A549 (cell line): ENCODE results near the gene TNFSF15. TPM values are rescaled to one million over a fixed set of nuclear protein-coding genes. Genes with fewer than 3 reads are reported as not detected.

Experiments
- ATAC-seq, 2 experiments: fragments of 200-7000 bp in 1 of 2; fragments of >200 bp in 1 of 2; cut with Nextera tagmentation in 1 of 2; cut with Tn5 transposase in 1 of 2; 3 replicates each; pipeline versions ENCODE4 v1.8.0 to v1.9.1; 2018 to 2020; ENCODE audit warnings: mild to moderate bottlenecking in 1 of 2, moderate library complexity in 1 of 2
- CTCF ChIA-PET: fragments of 300-600 bp; sonication (Branson Sonifier 250); formaldehyde crosslinking; extraction: SDS; loops from one replicate; lab custom pipeline; 2021; ENCODE audit warnings: antibody characterized with exemption, inconsistent platforms; lab: Yijun Ruan, JAX
- POLR2A ChIA-PET: fragments of 350-600 bp; formaldehyde crosslinking; extraction: SDS; loops from one replicate; lab custom pipeline; 2021; ENCODE audit warnings: antibody characterized with exemption, inconsistent platforms; lab: Yijun Ruan, JAX
- DNase-seq, 2 experiments: peaks; one replicate each; pipeline versions ENCODE4 v3.0.0 to v3.0.0-alpha.2; 2011 to 2016; ENCODE audit warnings: low read depth in 1 of 2, low spot score in 1 of 2
- FAIRE-seq: peaks from 2 replicates; lab custom pipeline; 2011; peaks lifted over from hg19 to GRCh38; lab: Jason Lieb, UNC
- H3K27ac ChIP-seq, 2 experiments: fragments of >200 bp; sonication (Bioruptor Twin); formaldehyde crosslinking; 3 replicates each; pipeline ENCODE4 v1.5.1; 2016 to 2017
- H3K4me1 ChIP-seq: fragments of >200 bp; sonication (Bioruptor Twin); formaldehyde crosslinking; 3 replicates; pipeline ENCODE4 v1.6.1; 2016
- H3K4me2 ChIP-seq: fragments of >200 bp; sonication (Bioruptor Twin); formaldehyde crosslinking; 3 replicates; pipeline ENCODE4 v1.6.1; 2016
- H3K4me3 ChIP-seq: fragments of >200 bp; sonication (Bioruptor Twin); formaldehyde crosslinking; 3 replicates; pipeline ENCODE4 v1.5.1; 2016
- H3K9me3 ChIP-seq: fragments of >200 bp; sonication (Bioruptor Twin); formaldehyde crosslinking; 3 replicates; pipeline ENCODE4 v1.6.1; 2016
- CBX8 ChIP-seq: fragments of 200-600 bp; sonication (generic); IDR thresholded peaks from 2 replicates; pipeline ENCODE4 v1.6.1; 2016
- CEBPB ChIP-seq, 2 experiments: fragments of >200 bp in 1 of 2; sonication (Bioruptor Twin) in 1 of 2; formaldehyde crosslinking in 1 of 2; IDR thresholded peaks; 2 replicates each; pipeline ENCODE4 v1.6.1; 2012 to 2016
- CHD2 ChIP-seq: fragments of 150-350 bp; IDR thresholded peaks from 2 replicates; pipeline ENCODE4 v1.6.1; 2014; ENCODE audit warnings: low read length; ENCODE audit not compliant: partially characterized antibody
- CTCF ChIP-seq: fragments of >200 bp; sonication (Bioruptor Twin); formaldehyde crosslinking; IDR thresholded peaks from 3 replicates; pipeline ENCODE4 v1.5.1; 2016
- EHF ChIP-seq: fragments of 250-450 bp; sonication (Bioruptor Pico); IDR thresholded peaks from 2 replicates; pipeline ENCODE4 v1.5.0; 2020; ENCODE audit warnings: mild to moderate bottlenecking
- ELK1 ChIP-seq: fragments of 150-350 bp; IDR thresholded peaks from 2 replicates; pipeline ENCODE4 v1.6.1; 2014; ENCODE audit warnings: low read depth, mild to moderate bottlenecking, low read length
- EP300 ChIP-seq, 2 experiments: fragments of >200 bp; sonication (Bioruptor Twin); formaldehyde crosslinking; IDR thresholded peaks; 2 replicates in 1 of 2; 3 replicates in 1 of 2; pipeline ENCODE4 v1.6.1; 2016 to 2017
- FOSL2 ChIP-seq, 2 experiments: fragments of 450-650 bp in 1 of 2; fragments of >200 bp in 1 of 2; sonication (Bioruptor Twin) in 1 of 2; formaldehyde crosslinking; IDR thresholded peaks; 2 replicates each; pipeline versions ENCODE4 v1.5.0 to v1.6.1; 2016 to 2020; ENCODE audit warnings: mild to moderate bottlenecking in 1 of 2, moderate library complexity in 1 of 2
- FOXS1 ChIP-seq: fragments of 250-450 bp; sonication (Bioruptor Pico); IDR thresholded peaks from 2 replicates; pipeline ENCODE4 v1.5.0; 2020; ENCODE audit warnings: mild to moderate bottlenecking, moderate library complexity
- GATA3 ChIP-seq: IDR thresholded peaks from 2 replicates; pipeline ENCODE4 v1.6.1; 2012; ENCODE audit warnings: borderline replicate concordance
- JUN ChIP-seq, 2 experiments: fragments of >200 bp; sonication (Bioruptor Twin); formaldehyde crosslinking; IDR thresholded peaks; 2 replicates in 1 of 2; 3 replicates in 1 of 2; pipeline ENCODE4 v1.6.1; 2016 to 2017
- MYC ChIP-seq: IDR thresholded peaks from 2 replicates; pipeline ENCODE4 v1.6.1; 2012; ENCODE audit warnings: mild to moderate bottlenecking, inconsistent platforms, low read length, improper control_type of control experiment, borderline replicate concordance
- NPAS2 ChIP-seq: fragments of 250-450 bp; sonication (Bioruptor Pico); IDR thresholded peaks from 2 replicates; pipeline ENCODE4 v1.8.0; 2022; ENCODE audit warnings: mild to moderate bottlenecking, moderate library complexity, borderline replicate concordance
- NR3C1 ChIP-seq: fragments of >200 bp; sonication (Bioruptor Twin); formaldehyde crosslinking; IDR thresholded peaks from 3 replicates; pipeline ENCODE4 v1.6.1; 2017
- POLR2AphosphoS2 ChIP-seq: conservative IDR thresholded peaks from 2 replicates; pipeline ENCODE4 v1.6.1; 2012; ENCODE audit warnings: low read length, improper control_type of control experiment, inconsistent platforms
- RARB ChIP-seq: fragments of 250-450 bp; sonication (Bioruptor Pico); IDR thresholded peaks from 2 replicates; pipeline ENCODE4 v1.8.0; 2021; ENCODE audit warnings: mild to moderate bottlenecking, moderate library complexity
- RFX5 ChIP-seq: fragments of 450-650 bp; IDR thresholded peaks from 2 replicates; pipeline ENCODE4 v1.7.1; 2014; ENCODE audit warnings: antibody characterized with exemption, mild to moderate bottlenecking, moderate library complexity
- RNF2 ChIP-seq: fragments of 200-600 bp; sonication (generic); IDR thresholded peaks from 2 replicates; pipeline ENCODE4 v1.6.1; 2016; ENCODE audit warnings: low read depth, mild to moderate bottlenecking, antibody characterized with exemption, moderate library complexity, borderline replicate concordance
- SMC3 ChIP-seq: fragments of >200 bp; sonication (Bioruptor Twin); formaldehyde crosslinking; IDR thresholded peaks from 3 replicates; pipeline ENCODE4 v1.6.1; 2018; ENCODE audit warnings: inconsistent platforms
- TP53 ChIP-seq: fragments of 250-450 bp; sonication (Bioruptor Pico); IDR thresholded peaks from 2 replicates; pipeline ENCODE4 v1.5.0; 2021; ENCODE audit warnings: mild to moderate bottlenecking, moderate library complexity
- WGBS: methylation state at CpG from one replicate; pipeline ENCODE4 v1.1.6; 2017; ENCODE audit errors: missing lambda C conversion rate; 5-methylcytosine and 5-hydroxymethylcytosine counted together
- polyA plus RNA-seq, 4 experiments: library from polyadenylated mRNA; depleted of rRNA in 3 of 4; stranded (reverse); fragments of >200 nt; fragmentation: RNase III in 1 of 4; extraction: RNeasy Plus Mini Kit Qiagen cat#74134 plus additional on column Dnase treatment in 1 of 4; gene quantifications; 2 replicates in 3 of 4; 3 replicates in 1 of 4; pipeline ENCODE4 v1.2.3, GENCODE V29; 2011 to 2017
- TF ChIP-seq, protein P1 (sequence below): IDR thresholded peaks from 2 replicates; pipeline ENCODE4 v1.6.1; 2012

TNFSF15 gene
- polyA plus RNA-seq, 2 of the 4 experiments (the other 2 are of a cell fraction), result 2.8 to 5.6 TPM

DNA sequence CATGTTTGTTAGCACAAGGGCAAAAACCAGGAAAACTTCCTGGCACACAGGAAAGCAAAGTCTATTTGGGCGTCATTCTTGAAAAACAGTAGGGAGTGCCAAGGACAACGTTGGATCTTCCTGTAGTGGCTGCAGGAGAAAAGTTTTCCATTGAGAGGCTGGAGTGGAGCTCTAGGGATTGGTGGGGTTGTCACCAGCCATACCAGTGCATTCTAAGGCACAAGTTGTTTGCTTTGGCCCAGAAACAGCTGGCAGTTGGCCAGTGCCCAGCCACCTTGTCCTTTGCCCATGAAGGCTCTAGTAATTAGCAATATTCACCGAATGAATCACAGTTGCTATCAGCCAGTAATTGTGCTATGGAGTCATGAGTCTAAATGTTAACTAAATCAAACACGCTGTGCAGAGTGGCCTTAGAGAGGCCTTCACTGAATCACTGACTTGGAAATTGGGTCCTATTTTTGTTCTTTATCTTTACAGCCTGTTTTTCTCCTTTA is 26.4 kb downstream of the TNFSF15 start (continued):
- TF ChIP-seq EP300 (IDR thresholded peaks at IDR 0.05) (peak in 1 of 2 experiments; percentile 73; a peak in 2 of 5 replicates), FOSL2 (IDR thresholded peaks at IDR 0.05) (0 out of 2 replicates have a peak, but pooled peaks have one; percentile 37), FOSL2 (CRISPR knock-in tag; IDR thresholded peaks at IDR 0.05) (peak; percentile 80)

DNA sequence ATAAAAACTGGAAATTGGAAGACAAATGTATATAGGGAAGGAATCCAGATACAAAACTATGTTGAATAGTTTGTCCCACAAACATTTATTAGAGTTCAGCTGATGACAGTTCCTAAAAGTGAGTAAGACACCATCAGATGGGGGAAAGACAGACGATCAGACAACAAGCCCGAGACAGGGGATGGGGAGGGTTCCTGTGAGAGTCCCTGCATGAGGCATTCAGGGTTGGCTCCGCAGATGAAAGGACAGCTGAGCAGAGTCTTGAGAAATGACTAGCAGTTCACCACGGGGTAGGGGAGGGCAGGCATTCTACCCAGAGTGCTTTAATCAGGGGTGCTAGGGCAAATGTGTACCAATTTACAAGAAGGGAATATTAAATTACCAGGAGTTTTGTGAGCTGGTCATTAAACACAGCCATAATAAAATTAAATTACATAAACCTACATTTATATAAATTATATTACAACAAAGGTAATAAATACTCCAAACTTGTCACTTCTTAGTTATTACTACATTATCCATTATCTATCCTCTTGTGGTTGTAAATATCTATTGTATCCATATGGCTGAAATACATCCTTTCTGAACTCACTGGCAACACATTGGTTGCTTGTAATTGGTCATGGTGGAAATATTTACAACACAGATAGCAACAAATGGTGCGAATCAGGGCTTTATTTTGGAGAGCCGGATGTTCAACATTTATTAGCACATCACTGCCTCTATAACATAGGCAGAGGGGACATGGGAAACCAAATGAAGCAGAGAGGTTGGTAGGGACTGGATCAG is 27.8 kb downstream of the TNFSF15 start:
- Histone ChIP-seq H3K4me3 (no peak overlapping the region), H3K9me3 (no peaks in the 10 kb centered on the region), H3K4me2 (peak overlapping the region; percentile 50), H3K4me1 (peaks cover 32% of the 10 kb centered on the region), H3K27ac (peak overlapping the region; percentile 74 to 80; a peak in 5 of 6 replicates)
- 58% methylated on average over 6 of the region's 6 CpGs for WGBS
- no peak for FAIRE-seq
- ChIA-PET POLR2A (no interaction called here), CTCF (interaction anchor here (0.7 to 1.4 kb wide), 3 partner anchors 14 to 129 kb away, joined by 3 to 5 read pairs (median 3); no protein-coding TSS in a partner anchor)
- no peak for TF ChIP-seq TP53
- TF ChIP-seq EHF (CRISPR knock-in tag), result no peak
- TF ChIP-seq JUN (IDR thresholded peaks at IDR 0.05), result no peak
- no peak for TF ChIP-seq POLR2AphosphoS2
- no peak for TF ChIP-seq ELK1
- TF ChIP-seq CTCF, result no peak
- TF ChIP-seq NR3C1, result no peak
- no peak for TF ChIP-seq RFX5
- no peak for TF ChIP-seq MYC
- TF ChIP-seq NPAS2 (CRISPR knock-in tag), result no peak
- TF ChIP-seq FOXS1 (CRISPR knock-in tag), result no peak
- TF ChIP-seq RARB, result no peak
- no peak for TF ChIP-seq GATA3
- TF ChIP-seq CHD2, result no peak
- no peak for TF ChIP-seq RNF2
- TF ChIP-seq FOSL2 (IDR thresholded peaks at IDR 0.05), result no peak
- no peak for TF ChIP-seq FOSL2 (CRISPR knock-in tag; IDR thresholded peaks at IDR 0.05)
- TF ChIP-seq CEBPB (IDR thresholded peaks at IDR 0.05), result no peak
- TF ChIP-seq, protein P1, sequence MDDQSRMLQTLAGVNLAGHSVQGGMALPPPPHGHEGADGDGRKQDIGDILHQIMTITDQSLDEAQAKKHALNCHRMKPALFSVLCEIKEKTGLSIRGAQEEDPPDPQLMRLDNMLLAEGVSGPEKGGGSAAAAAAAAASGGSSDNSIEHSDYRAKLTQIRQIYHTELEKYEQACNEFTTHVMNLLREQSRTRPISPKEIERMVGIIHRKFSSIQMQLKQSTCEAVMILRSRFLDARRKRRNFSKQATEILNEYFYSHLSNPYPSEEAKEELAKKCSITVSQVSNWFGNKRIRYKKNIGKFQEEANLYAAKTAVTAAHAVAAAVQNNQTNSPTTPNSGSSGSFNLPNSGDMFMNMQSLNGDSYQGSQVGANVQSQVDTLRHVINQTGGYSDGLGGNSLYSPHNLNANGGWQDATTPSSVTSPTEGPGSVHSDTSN, result no peak
- no peak for TF ChIP-seq SMC3
- no peak for TF ChIP-seq CBX8
- no peak for ATAC-seq
- DNase-seq, result peak in 1 of 2 experiments; percentile 16
